Neural crest cell (in vitro differentiated cells): Measurements from ENCODE around the gene ANKFY1. TPM values are rescaled to one million over a fixed set of nuclear protein-coding genes. Genes with fewer than 3 reads are reported as not detected.
"Not testable (repeated sequence)": the region's sequence is repeated elsewhere in the genome, so short reads cannot be mapped to it uniquely, and the experiment has no call there.

Experiments
- DNase-seq: peaks from one replicate; pipeline ENCODE4 v3.0.0; 2021; ENCODE audit warnings: low read depth, mixed read lengths, low spot score
- H3K27ac Mint-ChIP-seq: one replicate; pipeline ENCODE4 v1.8.0; 2021; ENCODE audit warnings: mild to moderate bottlenecking, mixed read lengths; ENCODE audit not compliant: unreplicated experiment
- H3K27me3 Mint-ChIP-seq: 2 replicates; pipeline ENCODE4 v1.8.0; 2021; ENCODE audit warnings: low read depth, mild to moderate bottlenecking, mixed read lengths
- H3K36me3 Mint-ChIP-seq: 2 replicates; pipeline ENCODE4 v1.8.0; 2021; ENCODE audit warnings: low read depth, mild to moderate bottlenecking, mixed read lengths
- H3K4me1 Mint-ChIP-seq: 2 replicates; pipeline ENCODE4 v1.8.0; 2021; ENCODE audit warnings: mixed read lengths
- H3K4me3 Mint-ChIP-seq: one replicate; pipeline ENCODE4 v1.8.0; 2021; ENCODE audit warnings: mild to moderate bottlenecking, mixed read lengths
- H3K9me3 Mint-ChIP-seq: 2 replicates; pipeline ENCODE4 v1.8.0; 2021; ENCODE audit warnings: mixed read lengths
- total RNA-seq: library from RNA; stranded (reverse); gene quantifications from 2 replicates; pipeline ENCODE4 v1.2.1, GENCODE V29; 2021
- TF ChIP-seq, protein P1 (sequence below): fragments of 200-600 bp; sonication (generic); conservative IDR thresholded peaks from 2 replicates; pipeline ENCODE4 v1.5.0; 2021; ENCODE audit warnings: antibody characterized with exemption, mild to moderate bottlenecking

The ANKFY1 gene
- total RNA-seq, 1 donor from 2014 or later, result 73.5 TPM

GRCh38 chr17:4140125-4140524, 123.7 kb downstream of the ANKFY1 start:
- TF ChIP-seq, protein P1, sequence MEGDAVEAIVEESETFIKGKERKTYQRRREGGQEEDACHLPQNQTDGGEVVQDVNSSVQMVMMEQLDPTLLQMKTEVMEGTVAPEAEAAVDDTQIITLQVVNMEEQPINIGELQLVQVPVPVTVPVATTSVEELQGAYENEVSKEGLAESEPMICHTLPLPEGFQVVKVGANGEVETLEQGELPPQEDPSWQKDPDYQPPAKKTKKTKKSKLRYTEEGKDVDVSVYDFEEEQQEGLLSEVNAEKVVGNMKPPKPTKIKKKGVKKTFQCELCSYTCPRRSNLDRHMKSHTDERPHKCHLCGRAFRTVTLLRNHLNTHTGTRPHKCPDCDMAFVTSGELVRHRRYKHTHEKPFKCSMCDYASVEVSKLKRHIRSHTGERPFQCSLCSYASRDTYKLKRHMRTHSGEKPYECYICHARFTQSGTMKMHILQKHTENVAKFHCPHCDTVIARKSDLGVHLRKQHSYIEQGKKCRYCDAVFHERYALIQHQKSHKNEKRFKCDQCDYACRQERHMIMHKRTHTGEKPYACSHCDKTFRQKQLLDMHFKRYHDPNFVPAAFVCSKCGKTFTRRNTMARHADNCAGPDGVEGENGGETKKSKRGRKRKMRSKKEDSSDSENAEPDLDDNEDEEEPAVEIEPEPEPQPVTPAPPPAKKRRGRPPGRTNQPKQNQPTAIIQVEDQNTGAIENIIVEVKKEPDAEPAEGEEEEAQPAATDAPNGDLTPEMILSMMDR, result no peak
- no peaks in the 10 kb centered on the region for H3K36me3 Mint-ChIP-seq
- H3K4me3 Mint-ChIP-seq, result no peak overlapping the region
- H3K27ac Mint-ChIP-seq, result no peak overlapping the region
- no peaks in the 10 kb centered on the region for H3K9me3 Mint-ChIP-seq
- H3K27me3 Mint-ChIP-seq, result no peaks in the 10 kb centered on the region
- no peak for DNase-seq
- peaks cover 34% of the 10 kb centered on the region for H3K4me1 Mint-ChIP-seq

DNA sequence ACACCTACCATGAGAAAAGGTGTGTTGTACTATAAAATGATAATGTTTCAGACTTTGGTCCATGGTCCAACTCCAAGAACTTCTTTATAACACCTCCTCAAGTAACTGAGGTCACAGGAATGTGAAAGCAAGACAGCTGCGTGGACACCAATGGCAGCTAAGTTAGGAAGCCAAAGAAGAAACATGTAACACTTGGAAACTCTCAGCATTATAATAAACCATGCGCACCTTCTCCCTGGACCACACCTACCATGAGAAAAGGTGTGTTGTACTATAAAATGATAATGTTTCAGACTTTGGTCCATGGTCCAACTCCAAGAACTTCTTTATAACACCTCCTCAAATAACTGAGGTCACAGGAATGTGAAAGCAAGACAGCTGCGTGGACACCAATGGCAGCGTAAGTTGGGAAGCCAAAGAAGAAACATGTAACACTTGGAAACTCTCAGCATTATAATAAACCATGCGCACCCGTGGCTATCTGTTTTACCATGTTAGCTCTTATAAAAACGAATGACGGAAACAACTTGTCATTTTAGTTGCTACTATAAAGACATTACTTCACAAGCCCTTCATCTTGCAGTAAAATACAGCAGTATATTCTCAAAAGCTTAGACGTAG, 124.8 kb downstream of the ANKFY1 start:
- not testable (repeated sequence) for H3K27ac Mint-ChIP-seq, H3K27me3 Mint-ChIP-seq, H3K9me3 Mint-ChIP-seq, DNase-seq, H3K36me3 Mint-ChIP-seq
- H3K4me1 Mint-ChIP-seq, result peaks cover 28% of the 10 kb centered on the region
- H3K4me3 Mint-ChIP-seq, result peak overlapping the region; percentile 29

DNA sequence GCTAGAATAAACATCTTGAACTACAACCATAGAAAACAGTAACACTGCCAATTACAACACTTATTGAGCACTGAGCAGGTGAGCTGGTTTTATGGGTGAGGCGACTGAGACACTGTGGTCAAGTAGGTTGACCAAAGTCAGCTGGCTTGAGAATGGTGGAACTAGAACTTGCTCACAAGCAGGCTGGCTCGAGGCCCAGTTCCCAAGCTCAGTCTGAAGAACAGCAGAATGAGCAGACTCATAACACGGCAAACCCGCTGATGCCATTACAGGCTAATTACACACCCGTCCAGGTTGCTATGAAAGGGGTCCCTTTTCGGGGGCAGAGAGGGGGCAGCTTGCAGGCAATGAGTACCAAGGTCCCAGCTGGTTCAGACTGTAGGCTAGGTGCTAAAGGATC, 127.4 kb downstream of the ANKFY1 start:
- no peak overlapping the region for H3K27ac Mint-ChIP-seq
- H3K9me3 Mint-ChIP-seq, result no peaks in the 10 kb centered on the region
- TF ChIP-seq, protein P1, result no peak
- H3K4me1 Mint-ChIP-seq, result peaks cover 8% of the 10 kb centered on the region
- no peak for DNase-seq
- H3K4me3 Mint-ChIP-seq, result no peak overlapping the region
- H3K36me3 Mint-ChIP-seq, result no peaks in the 10 kb centered on the region
- no peaks in the 10 kb centered on the region for H3K27me3 Mint-ChIP-seq

DNA sequence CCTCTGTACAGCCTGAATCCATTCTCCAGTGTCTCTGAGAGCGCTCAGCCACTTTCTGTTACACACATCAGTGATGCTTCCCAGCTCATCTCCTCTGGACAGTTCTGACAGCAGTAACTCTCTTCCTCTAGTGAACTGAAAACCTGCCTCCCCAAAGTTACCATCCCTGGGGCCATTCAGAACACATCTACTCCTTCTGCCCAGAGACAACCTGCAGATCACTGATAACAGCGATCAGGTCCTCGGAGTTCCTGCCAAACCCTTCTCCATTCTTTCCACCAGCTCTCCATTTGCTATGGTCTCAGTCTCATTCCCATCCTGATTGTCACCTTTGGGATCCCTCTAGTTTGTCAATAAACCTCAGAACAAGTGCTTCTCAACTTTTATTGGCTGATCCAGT, 128.3 kb downstream of the ANKFY1 start:
- no peaks in the 10 kb centered on the region for H3K9me3 Mint-ChIP-seq
- no peaks in the 10 kb centered on the region for H3K27me3 Mint-ChIP-seq
- TF ChIP-seq, protein P1, result no peak
- no peak overlapping the region for H3K4me3 Mint-ChIP-seq
- DNase-seq, result no peak
- H3K36me3 Mint-ChIP-seq, result peaks cover under 1% of the 10 kb centered on the region
- H3K27ac Mint-ChIP-seq, result no peak overlapping the region
- peaks cover 10% of the 10 kb centered on the region for H3K4me1 Mint-ChIP-seq

DNA sequence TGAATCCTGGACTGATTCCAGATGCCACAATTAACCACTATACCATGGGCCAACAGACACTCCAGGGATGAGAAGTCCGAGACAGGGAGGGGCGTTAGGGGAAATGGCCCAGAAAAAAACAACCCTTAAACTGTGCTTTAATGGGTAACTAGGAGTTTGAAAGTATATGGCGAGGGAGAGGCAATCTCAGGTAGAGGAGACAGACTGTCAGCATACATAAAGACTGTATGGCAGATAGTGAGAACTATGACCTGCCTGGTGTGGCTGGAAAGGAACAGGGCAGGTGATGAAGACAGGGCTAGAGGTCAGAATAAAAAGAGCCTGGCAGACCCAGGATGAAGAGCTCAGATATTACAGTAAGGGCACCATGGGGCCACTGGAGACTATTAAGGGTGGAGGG, 129.1 kb downstream of the ANKFY1 start:
- Mint-ChIP-seq H3K4me3 (no peak overlapping the region), H3K27me3 (no peaks in the 10 kb centered on the region), H3K9me3 (no peaks in the 10 kb centered on the region), H3K4me1 (peaks cover 9% of the 10 kb centered on the region), H3K36me3 (peaks cover 2% of the 10 kb centered on the region), H3K27ac (no peak overlapping the region)
- no peak for DNase-seq
- TF ChIP-seq, protein P1, result no peak

DNA sequence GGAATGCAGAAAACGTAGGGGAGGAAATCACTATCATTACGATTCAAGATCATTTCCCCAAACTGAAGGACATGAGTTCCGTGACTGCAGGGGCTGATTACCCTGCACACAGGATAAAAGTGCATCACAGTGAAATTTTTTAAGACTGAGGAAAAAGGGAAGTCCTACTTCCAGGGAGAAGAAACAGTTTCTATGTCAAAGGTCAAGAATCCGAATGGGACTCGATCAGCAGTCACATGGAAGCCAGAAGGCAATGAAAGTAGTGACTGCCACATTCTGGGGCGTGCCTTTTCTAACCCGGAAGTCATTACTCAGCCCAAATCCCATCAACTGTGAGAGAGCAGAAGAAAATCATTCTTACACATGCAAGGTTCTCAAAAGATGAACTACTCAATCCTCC, 133.1 kb downstream of the ANKFY1 start:
- Mint-ChIP-seq H3K4me3 (no peak overlapping the region), H3K27me3 (no peaks in the 10 kb centered on the region), H3K27ac (peak overlapping the region; percentile 7), H3K36me3 (peaks cover 2% of the 10 kb centered on the region), H3K4me1 (peaks cover 9% of the 10 kb centered on the region), H3K9me3 (no peaks in the 10 kb centered on the region)
- DNase-seq, result no peak
- TF ChIP-seq, protein P1, result no peak
